Measurements from ENCODE around the gene NUMA1.

The NUMA1 gene

GRCh38 chr11:72123117-72123653 lies 42.8 kb upstream of the NUMA1 start:
- Histone ChIP-seq H3K9me3 (ENCODE audit: severe bottlenecking) (no peaks in the 10 kb centered on the region), H3K36me3 (ENCODE audit: low read depth) (no peaks in the 10 kb centered on the region; the same call in 1 of the 2 replicates), H3K4me1 (ENCODE audit: insufficient read depth, poor library complexity, severe bottlenecking) (no peaks in the 10 kb centered on the region), H3K27ac (ENCODE audit: poor library complexity, severe bottlenecking) (no peak overlapping the region), H3K27me3 (ENCODE audit: insufficient read depth, poor library complexity, severe bottlenecking) (no peaks in the 10 kb centered on the region), H3K4me3 (ENCODE audit: severe bottlenecking) (no peak overlapping the region)
- TF ChIP-seq CTCF (IDR thresholded peaks at IDR 0.05; ENCODE audit: poor library complexity, severe bottlenecking), result no peak
- ATAC-seq (ENCODE audit: low read depth) (no peak), DNase-seq (ENCODE audit: low spot score) (no peak)

DNA sequence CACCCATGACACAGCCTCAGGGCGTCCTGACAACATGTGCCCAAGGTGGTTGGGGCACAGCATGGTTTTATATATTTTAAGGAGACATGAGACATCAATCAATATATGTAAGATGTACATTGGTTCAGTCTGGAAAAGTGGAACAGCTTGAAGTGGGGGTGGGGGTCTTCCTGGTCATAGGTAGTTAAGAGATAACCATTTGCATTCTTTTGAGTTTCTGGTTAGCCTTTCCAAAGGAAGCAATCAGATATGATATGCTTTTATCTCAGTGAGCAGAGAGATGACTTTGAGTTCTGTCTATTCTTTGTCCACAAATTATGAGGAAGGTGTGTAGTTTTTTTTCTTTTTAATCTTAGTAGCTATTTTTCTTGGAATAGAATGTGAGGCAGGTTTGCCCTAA lies 42.3 kb upstream of the NUMA1 start:
- no peak overlapping the region for H3K4me3 ChIP-seq (ENCODE audit: severe bottlenecking)
- no peak overlapping the region for H3K27ac ChIP-seq (ENCODE audit: poor library complexity, severe bottlenecking)
- no peak for DNase-seq (ENCODE audit: low spot score)
- no peaks in the 10 kb centered on the region for H3K9me3 ChIP-seq (ENCODE audit: severe bottlenecking)
- no peak for ATAC-seq (ENCODE audit: low read depth)
- H3K27me3 ChIP-seq (ENCODE audit: insufficient read depth, poor library complexity, severe bottlenecking), result no peaks in the 10 kb centered on the region
- H3K36me3 ChIP-seq (ENCODE audit: low read depth), result no peaks in the 10 kb centered on the region; the same call in 1 of the 2 replicates
- no peaks in the 10 kb centered on the region for H3K4me1 ChIP-seq (ENCODE audit: insufficient read depth, poor library complexity, severe bottlenecking)
- TF ChIP-seq CTCF (IDR thresholded peaks at IDR 0.05; ENCODE audit: poor library complexity, severe bottlenecking), result no peak

DNA sequence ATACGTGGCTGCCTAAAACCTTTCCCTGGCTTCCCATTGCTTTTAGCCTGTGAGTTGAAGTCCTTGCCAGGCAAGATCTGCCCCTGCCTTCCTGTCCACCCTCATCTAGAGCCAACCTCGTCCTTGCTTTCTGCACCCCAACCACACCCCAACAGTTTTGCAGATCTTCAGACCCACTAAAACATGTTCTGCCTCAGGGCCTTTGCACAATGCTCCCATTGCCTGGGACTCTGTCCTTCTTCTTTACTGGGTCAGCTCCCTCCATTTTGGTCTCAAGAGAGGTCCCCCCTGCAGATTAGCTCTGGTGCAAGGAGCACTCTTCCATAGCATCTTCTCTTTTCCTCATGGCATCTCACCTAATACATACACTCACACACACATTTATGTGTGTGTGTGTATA lies 40.6 kb upstream of the NUMA1 start:
- TF ChIP-seq CTCF (IDR thresholded peaks at IDR 0.05; ENCODE audit: poor library complexity, severe bottlenecking), result no peak
- no peak overlapping the region for H3K27ac ChIP-seq (ENCODE audit: poor library complexity, severe bottlenecking)

DNA sequence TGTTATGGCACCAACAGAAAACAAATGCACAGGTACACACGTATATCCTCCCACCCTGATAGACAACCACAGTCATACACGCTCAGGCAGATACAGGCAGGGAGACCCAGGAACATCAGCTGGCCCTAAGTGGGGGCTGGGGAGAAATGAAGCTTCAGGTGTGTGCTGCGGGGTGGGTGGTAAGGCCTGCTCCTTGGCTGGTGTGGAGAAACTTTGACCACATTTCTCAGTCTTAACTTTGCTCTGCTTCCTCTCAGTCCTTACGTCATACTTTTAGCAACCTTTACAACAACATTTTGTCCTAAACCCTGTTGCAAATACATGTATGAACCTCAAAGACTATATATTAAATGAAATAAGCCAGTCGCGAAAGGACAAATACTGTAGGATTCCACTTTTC lies 38.9 kb upstream of the NUMA1 start:
- no peaks in the 10 kb centered on the region for H3K4me1 ChIP-seq (ENCODE audit: insufficient read depth, poor library complexity, severe bottlenecking)
- H3K9me3 ChIP-seq (ENCODE audit: severe bottlenecking), result no peaks in the 10 kb centered on the region
- no peak overlapping the region for H3K4me3 ChIP-seq (ENCODE audit: severe bottlenecking)
- H3K27ac ChIP-seq (ENCODE audit: poor library complexity, severe bottlenecking), result no peak overlapping the region
- TF ChIP-seq CTCF (IDR thresholded peaks at IDR 0.05; ENCODE audit: poor library complexity, severe bottlenecking), result no peak
- DNase-seq (ENCODE audit: low spot score), result no peak
- H3K36me3 ChIP-seq (ENCODE audit: low read depth), result no peaks in the 10 kb centered on the region
- H3K27me3 ChIP-seq (ENCODE audit: insufficient read depth, poor library complexity, severe bottlenecking), result no peaks in the 10 kb centered on the region
- no peak for ATAC-seq (ENCODE audit: low read depth)

More for the DNA sequence above, 40.6 kb upstream of the NUMA1 start:
- Histone ChIP-seq H3K27me3 (ENCODE audit: insufficient read depth, poor library complexity, severe bottlenecking) (no peaks in the 10 kb centered on the region), H3K4me3 (ENCODE audit: severe bottlenecking) (no peak overlapping the region), H3K9me3 (ENCODE audit: severe bottlenecking) (no peaks in the 10 kb centered on the region), H3K4me1 (ENCODE audit: insufficient read depth, poor library complexity, severe bottlenecking) (no peaks in the 10 kb centered on the region), H3K36me3 (ENCODE audit: low read depth) (no peaks in the 10 kb centered on the region; the same call in 1 of the 2 replicates)
- DNase-seq (ENCODE audit: low spot score), result no peak
- ATAC-seq (ENCODE audit: low read depth), result no peak

- ATAC-seq (ENCODE audit: low read depth), result no peak
- H3K27ac ChIP-seq (ENCODE audit: poor library complexity, severe bottlenecking), result no peak overlapping the region
- no peaks in the 10 kb centered on the region for H3K9me3 ChIP-seq (ENCODE audit: severe bottlenecking)
- no peak overlapping the region for H3K4me3 ChIP-seq (ENCODE audit: severe bottlenecking)
- peaks cover 13% of the 10 kb centered on the region for H3K4me1 ChIP-seq (ENCODE audit: insufficient read depth, poor library complexity, severe bottlenecking)
- no peaks in the 10 kb centered on the region for H3K27me3 ChIP-seq (ENCODE audit: insufficient read depth, poor library complexity, severe bottlenecking)
- no peak for DNase-seq (ENCODE audit: low spot score)
- H3K36me3 ChIP-seq (ENCODE audit: low read depth), result peaks cover under 1% of the 10 kb centered on the region; the same call in 1 of the 2 replicates
- TF ChIP-seq CTCF (IDR thresholded peaks at IDR 0.05; ENCODE audit: poor library complexity, severe bottlenecking), result no peak
Observed at GRCh38 chr11:72116019-72116755, 35.8 kb upstream of the NUMA1 start.
